ENCODE measurements around the gene KRT74.

Gene KRT74

DNA sequence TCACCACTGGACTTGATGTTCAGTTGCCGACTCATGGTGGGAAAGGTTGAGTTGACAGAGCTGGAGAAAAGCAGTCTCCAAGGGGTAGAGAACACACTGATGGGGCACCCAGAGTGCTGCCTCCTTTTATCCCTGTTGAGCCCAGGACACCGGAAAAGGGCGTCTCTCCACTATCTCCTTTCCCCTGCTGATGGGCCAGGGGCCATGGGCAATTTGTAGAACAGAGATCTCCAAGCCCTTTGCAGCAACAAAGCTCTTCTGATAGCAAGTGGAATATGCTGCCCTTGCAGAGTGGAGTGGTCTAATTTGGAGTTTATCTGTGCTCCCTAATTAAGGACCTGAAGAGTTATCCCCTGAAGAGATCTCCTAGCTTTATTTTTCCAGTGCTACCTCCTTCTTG lies at the start of gene KRT74:
Gene KRT74, minus strand, starts transcription at position 101 of the 400 bp plus-strand sequence. Its CDS starts 66 bp downstream, at position 35.
- Histone ChIP-seq H3K9me3 (ENCODE audit: insufficient read depth, low read depth, low read length) (no peaks in the 10 kb centered on the region), H3K9ac (ENCODE audit: low read depth, low read length) (no peak within 1 kb of the TSS), H3K27ac (ENCODE audit: low read length) (no peak within 1 kb of the TSS), H3K27me3 (ENCODE audit: insufficient read depth, low read length) (no peaks in the 10 kb centered on the region), H3K36me3 (ENCODE audit: insufficient read depth, low read depth, low read length) (no peaks in the 10 kb centered on the region), H3K4me3 (ENCODE audit: low read length) (no peak within 1 kb of the TSS), H3K4me1 (ENCODE audit: insufficient read depth, low read length) (no peaks in the 10 kb centered on the region)

GRCh38 chr12:52622349-52622748 lies 48.7 kb upstream of the KRT74 start:
- Histone ChIP-seq H3K36me3 (ENCODE audit: insufficient read depth, low read depth, low read length) (no peaks in the 10 kb centered on the region), H3K27me3 (ENCODE audit: insufficient read depth, low read length) (no peaks in the 10 kb centered on the region), H3K27ac (ENCODE audit: low read length) (no peak overlapping the region), H3K9me3 (ENCODE audit: insufficient read depth, low read depth, low read length) (no peaks in the 10 kb centered on the region), H3K4me3 (ENCODE audit: low read length) (no peak overlapping the region), H3K4me1 (ENCODE audit: insufficient read depth, low read length) (no peaks in the 10 kb centered on the region), H3K9ac (ENCODE audit: low read depth, low read length) (no peak overlapping the region)

DNA sequence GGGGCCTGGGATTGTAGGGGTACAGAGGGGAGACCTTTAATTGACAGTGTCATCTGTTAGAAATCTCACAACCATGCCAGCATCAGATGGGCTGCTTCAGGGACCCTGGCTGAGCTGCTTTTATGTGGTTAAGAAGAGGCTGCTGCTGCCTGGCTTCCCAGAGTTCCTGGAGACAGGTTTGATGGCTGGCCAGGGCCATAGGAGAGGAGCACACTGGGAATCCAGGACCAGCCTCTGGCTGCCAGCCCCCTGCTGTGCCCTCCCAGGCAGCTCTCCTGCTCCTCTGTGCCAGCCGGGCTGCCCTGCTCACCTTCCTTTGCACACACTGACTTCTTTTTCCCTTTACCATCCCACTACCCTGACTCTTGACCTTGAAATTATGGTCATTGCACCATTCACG lies 45.2 kb upstream of the KRT74 start:
- Histone ChIP-seq H3K9ac (ENCODE audit: low read depth, low read length) (no peak overlapping the region), H3K4me3 (ENCODE audit: low read length) (no peak overlapping the region), H3K4me1 (ENCODE audit: insufficient read depth, low read length) (no peaks in the 10 kb centered on the region), H3K27me3 (ENCODE audit: insufficient read depth, low read length) (no peaks in the 10 kb centered on the region; the same call in 1 of the 2 replicates), H3K36me3 (ENCODE audit: insufficient read depth, low read depth, low read length) (no peaks in the 10 kb centered on the region), H3K27ac (ENCODE audit: low read length) (no peak overlapping the region), H3K9me3 (ENCODE audit: insufficient read depth, low read depth, low read length) (no peaks in the 10 kb centered on the region)

DNA sequence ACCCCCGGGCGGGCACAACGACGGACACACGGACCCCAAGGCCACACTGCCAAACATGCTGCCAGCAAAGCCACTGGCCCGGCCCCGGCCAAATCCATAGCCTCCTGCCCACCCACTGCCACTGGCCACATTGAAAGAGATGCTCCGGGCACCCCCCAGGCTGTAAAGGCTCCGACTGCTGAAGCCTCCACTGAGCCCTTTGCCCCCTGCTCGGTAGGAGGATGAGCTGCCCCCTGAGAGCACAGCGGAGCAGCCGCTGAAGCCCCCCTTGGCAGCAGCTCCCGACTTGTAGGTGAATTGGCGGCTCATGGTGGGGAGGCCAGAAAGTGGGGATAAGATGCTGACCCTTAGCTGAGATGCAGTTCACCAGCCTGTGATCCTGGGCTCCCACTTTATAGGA lies 44.6 kb upstream of the KRT74 start, which contains the start of gene KRT73:
Gene KRT73, minus strand, starts transcription at position 344 of the 400 bp plus-strand sequence. Its CDS starts 35 bp downstream, at position 309.
- H3K27me3 ChIP-seq (ENCODE audit: insufficient read depth, low read length) = no peaks in the 10 kb centered on the region; the same call in 1 of the 2 replicates
- H3K4me1 ChIP-seq (ENCODE audit: insufficient read depth, low read length) = no peaks in the 10 kb centered on the region
- no peak within 1 kb of the TSS for H3K4me3 ChIP-seq (ENCODE audit: low read length)
- H3K36me3 ChIP-seq (ENCODE audit: insufficient read depth, low read depth, low read length) = no peaks in the 10 kb centered on the region
- H3K9me3 ChIP-seq (ENCODE audit: insufficient read depth, low read depth, low read length) = no peaks in the 10 kb centered on the region
- no peak within 1 kb of the TSS for H3K27ac ChIP-seq (ENCODE audit: low read length)
- H3K9ac ChIP-seq (ENCODE audit: low read depth, low read length) = no peak within 1 kb of the TSS

DNA sequence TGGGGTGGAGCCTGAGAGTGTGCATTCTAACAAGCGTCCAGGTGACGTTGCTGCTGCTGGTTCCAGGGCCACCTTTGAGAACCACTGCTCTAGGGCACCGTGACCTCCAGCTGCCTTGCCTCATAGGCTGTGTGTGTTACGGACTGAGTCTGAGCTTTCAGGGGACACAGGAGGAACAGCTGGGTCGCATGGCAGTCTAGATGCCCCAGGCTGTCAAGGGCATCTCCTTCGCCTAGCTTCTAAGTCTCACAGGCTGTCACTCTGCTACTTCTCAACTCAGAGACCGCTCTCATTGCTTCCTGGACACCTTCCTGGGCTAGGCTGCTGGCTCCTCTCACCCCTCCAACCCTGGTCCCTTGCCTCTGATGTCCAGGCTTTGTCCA lies 43.8 kb upstream of the KRT74 start:
- Histone ChIP-seq H3K4me3 (ENCODE audit: low read length) (no peak overlapping the region), H3K9ac (ENCODE audit: low read depth, low read length) (no peak overlapping the region), H3K27me3 (ENCODE audit: insufficient read depth, low read length) (no peaks in the 10 kb centered on the region; the same call in 1 of the 2 replicates), H3K36me3 (ENCODE audit: insufficient read depth, low read depth, low read length) (no peaks in the 10 kb centered on the region), H3K4me1 (ENCODE audit: insufficient read depth, low read length) (no peaks in the 10 kb centered on the region), H3K27ac (ENCODE audit: low read length) (no peak overlapping the region), H3K9me3 (ENCODE audit: insufficient read depth, low read depth, low read length) (no peaks in the 10 kb centered on the region)

DNA sequence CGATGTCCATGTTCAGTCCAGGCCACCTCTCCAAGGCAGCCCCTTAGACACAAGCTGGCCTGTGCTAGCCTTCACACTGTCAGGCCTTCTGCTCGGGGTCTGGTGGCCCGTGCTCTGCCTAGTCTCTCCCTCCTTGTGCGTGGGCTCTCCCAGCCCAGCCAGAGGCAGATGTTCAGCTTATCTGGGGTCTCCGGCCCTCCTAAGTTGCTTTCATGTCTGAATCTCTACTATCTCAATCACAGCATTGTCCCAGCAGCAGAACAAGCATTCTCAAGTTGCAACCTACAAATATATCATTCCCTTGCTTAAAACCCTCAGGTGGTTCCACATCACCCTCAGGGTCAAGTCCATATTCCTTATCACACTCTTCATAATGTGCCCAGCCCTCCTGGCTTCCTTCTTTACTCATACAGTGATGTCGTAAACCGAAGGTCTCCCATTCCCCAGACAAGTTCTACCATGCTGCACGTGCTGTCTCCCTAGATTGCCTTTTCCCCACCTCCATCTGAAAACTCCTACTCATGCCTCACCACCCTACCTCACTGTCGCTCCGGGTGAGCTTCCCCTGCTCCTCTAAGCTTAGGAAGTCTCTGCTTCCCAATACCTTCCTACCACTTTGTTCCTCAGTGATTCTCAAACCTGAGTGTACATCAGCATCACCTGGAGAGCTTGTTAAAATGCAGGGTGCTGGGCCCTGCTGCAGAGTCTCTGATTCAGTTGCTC lies 43.2 kb upstream of the KRT74 start:
- Histone ChIP-seq H3K27ac (ENCODE audit: low read length) (no peak overlapping the region), H3K4me3 (ENCODE audit: low read length) (no peak overlapping the region), H3K27me3 (ENCODE audit: insufficient read depth, low read length) (peaks cover under 1% of the 10 kb centered on the region), H3K9me3 (ENCODE audit: insufficient read depth, low read depth, low read length) (no peaks in the 10 kb centered on the region), H3K9ac (ENCODE audit: low read depth, low read length) (no peak overlapping the region), H3K36me3 (ENCODE audit: insufficient read depth, low read depth, low read length) (no peaks in the 10 kb centered on the region), H3K4me1 (ENCODE audit: insufficient read depth, low read length) (no peaks in the 10 kb centered on the region)

GRCh38 chr12:52615912-52616311 lies 42.3 kb upstream of the KRT74 start:
- H3K27ac ChIP-seq (ENCODE audit: low read length) = no peak overlapping the region
- H3K9ac ChIP-seq (ENCODE audit: low read depth, low read length) = no peak overlapping the region
- H3K4me1 ChIP-seq (ENCODE audit: insufficient read depth, low read length) = no peaks in the 10 kb centered on the region
- no peak overlapping the region for H3K4me3 ChIP-seq (ENCODE audit: low read length)
- no peaks in the 10 kb centered on the region for H3K36me3 ChIP-seq (ENCODE audit: insufficient read depth, low read depth, low read length)
- H3K27me3 ChIP-seq (ENCODE audit: insufficient read depth, low read length) = peaks cover 10% of the 10 kb centered on the region
- H3K9me3 ChIP-seq (ENCODE audit: insufficient read depth, low read depth, low read length) = no peaks in the 10 kb centered on the region

DNA sequence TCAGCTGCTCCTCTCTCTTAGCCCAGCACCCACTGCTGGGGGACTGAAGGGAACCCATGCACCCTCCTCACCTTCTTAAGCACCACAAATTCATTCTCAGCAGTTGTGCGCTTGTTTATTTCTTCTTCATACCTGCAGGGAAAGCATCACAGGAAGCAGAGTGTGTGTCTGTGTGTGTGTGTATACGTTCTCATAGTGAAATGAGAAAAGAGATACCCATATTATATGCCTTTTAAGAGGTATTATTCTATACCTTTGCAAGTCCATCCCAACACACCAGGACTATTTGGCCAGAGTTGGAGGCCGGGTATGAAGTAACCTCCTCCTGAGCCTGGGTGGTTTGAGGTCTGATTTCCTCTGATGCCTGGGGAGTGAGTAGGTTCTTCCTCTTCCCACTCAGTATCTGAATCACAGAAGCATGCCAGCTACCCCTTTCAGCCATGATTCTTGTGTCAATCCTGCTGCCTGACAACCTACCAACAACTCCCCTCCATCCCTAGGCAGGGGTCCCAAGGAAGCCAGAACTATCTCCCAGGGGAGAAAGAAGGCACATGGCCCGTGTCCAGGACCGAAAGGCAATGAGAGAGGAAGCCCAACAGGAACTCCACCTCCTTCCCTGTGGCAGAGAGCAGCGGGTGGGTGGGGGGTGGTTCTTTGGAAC lies 41.7 kb upstream of the KRT74 start:
- Histone ChIP-seq H3K27ac (ENCODE audit: low read length) (no peak overlapping the region), H3K9ac (ENCODE audit: low read depth, low read length) (no peak overlapping the region), H3K4me3 (ENCODE audit: low read length) (no peak overlapping the region), H3K9me3 (ENCODE audit: insufficient read depth, low read depth, low read length) (no peaks in the 10 kb centered on the region), H3K36me3 (ENCODE audit: insufficient read depth, low read depth, low read length) (no peaks in the 10 kb centered on the region), H3K27me3 (ENCODE audit: insufficient read depth, low read length) (peaks cover 14% of the 10 kb centered on the region), H3K4me1 (ENCODE audit: insufficient read depth, low read length) (no peaks in the 10 kb centered on the region)

GRCh38 chr12:52614381-52615207 lies 41.0 kb upstream of the KRT74 start:
- Histone ChIP-seq H3K36me3 (ENCODE audit: insufficient read depth, low read depth, low read length) (no peaks in the 10 kb centered on the region), H3K4me3 (ENCODE audit: low read length) (no peak overlapping the region), H3K9ac (ENCODE audit: low read depth, low read length) (no peak overlapping the region), H3K9me3 (ENCODE audit: insufficient read depth, low read depth, low read length) (no peaks in the 10 kb centered on the region), H3K27ac (ENCODE audit: low read length) (no peak overlapping the region), H3K27me3 (ENCODE audit: insufficient read depth, low read length) (peaks cover 14% of the 10 kb centered on the region), H3K4me1 (ENCODE audit: insufficient read depth, low read length) (no peaks in the 10 kb centered on the region)

DNA sequence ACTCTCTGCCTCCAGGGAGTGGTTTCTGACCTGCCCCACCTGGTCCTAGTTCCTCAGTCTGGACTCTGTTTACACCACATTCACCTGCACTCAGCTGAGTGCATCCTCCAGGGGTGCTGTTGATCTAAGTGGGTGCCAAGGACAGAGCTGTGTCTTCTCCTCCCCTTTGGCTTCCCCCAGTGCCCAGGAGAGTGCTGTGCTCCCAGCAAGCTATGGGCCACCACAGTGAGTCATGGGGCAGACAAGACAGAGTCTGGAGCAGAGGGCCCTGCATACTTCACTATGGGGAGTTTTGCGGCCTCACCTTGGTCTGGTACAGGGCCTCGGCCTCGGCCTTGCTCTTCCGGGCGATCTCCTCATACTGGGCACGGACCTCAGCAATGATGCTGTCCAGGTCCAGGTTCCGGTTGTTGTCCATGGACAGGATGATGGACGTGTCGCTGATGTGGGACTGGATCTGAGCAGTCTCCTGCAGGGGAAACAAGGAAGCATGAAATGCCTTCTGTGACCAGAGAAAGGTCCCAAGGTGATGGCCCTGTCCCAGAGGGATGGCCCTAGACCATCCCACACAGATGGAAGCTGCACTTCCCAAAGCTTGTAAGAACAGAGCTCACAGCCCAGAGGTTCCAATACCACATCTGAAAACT lies 39.9 kb upstream of the KRT74 start:
- Histone ChIP-seq H3K36me3 (ENCODE audit: insufficient read depth, low read depth, low read length) (no peaks in the 10 kb centered on the region), H3K27me3 (ENCODE audit: insufficient read depth, low read length) (peaks cover 14% of the 10 kb centered on the region), H3K27ac (ENCODE audit: low read length) (no peak overlapping the region), H3K9ac (ENCODE audit: low read depth, low read length) (no peak overlapping the region), H3K4me1 (ENCODE audit: insufficient read depth, low read length) (no peaks in the 10 kb centered on the region), H3K9me3 (ENCODE audit: insufficient read depth, low read depth, low read length) (no peaks in the 10 kb centered on the region), H3K4me3 (ENCODE audit: low read length) (no peak overlapping the region)
